Adrenal gland (tissue), 12 donors: ENCODE data around the gene UBTF. TPM values are rescaled to one million over a fixed set of nuclear protein-coding genes. Genes with fewer than 3 reads are reported as not detected.

Experiments
- DNase-seq, 7 donors: peaks; one replicate each; pipeline ENCODE4 v3.0.0-alpha.2; 2019 to 2020
- H3K27ac ChIP-seq, 5 donors: fragments of 200-600 bp; sonication (generic) in 4 of 5; 1 replicate in 3 of 5; 2 replicates in 2 of 5; pipeline versions ENCODE4 v1.5.1 to v1.8.0; 2016 to 2020; ENCODE audit warnings: mild to moderate bottlenecking in 1 of 5
- H3K27me3 ChIP-seq: fragments of 200-600 bp; 2 replicates; pipeline ENCODE4 v1.8.0; 2021
- H3K36me3 ChIP-seq, 2 donors: fragments of 200-600 bp; replicated peaks in 1 of 2; 1 replicate in 1 of 2; 2 replicates in 1 of 2; pipeline versions ENCODE4 v1.5.1 to v1.8.0; 2018 to 2022
- H3K4me1 ChIP-seq, 2 donors: fragments of 200-600 bp; replicated peaks in 1 of 2; 1 replicate in 1 of 2; 2 replicates in 1 of 2; pipeline versions ENCODE4 v1.5.1 to v1.8.0; 2018 to 2021
- H3K4me3 ChIP-seq, 4 donors: fragments of 200-600 bp; sonication (generic) in 3 of 4; one replicate each; pipeline ENCODE4 v1.5.1; 2016 to 2018
- H3K9me3 ChIP-seq, 3 donors: fragments of 200-600 bp; sonication (generic) in 1 of 3; replicated peaks in 1 of 3; 1 replicate in 2 of 3; 2 replicates in 1 of 3; pipeline versions ENCODE4 v1.5.1 to v1.8.0; 2016 to 2021
- CTCF ChIP-seq, 6 experiments: fragments of 450-650 bp in 4 of 6; fragments of 200-600 bp in 2 of 6; sonication (generic) in 1 of 6; IDR thresholded peaks; 1 replicate in 5 of 6; 2 replicates in 1 of 6; pipeline versions ENCODE4 v1.5.1 to v1.8.0; 2016 to 2021; ENCODE audit warnings: antibody characterized with exemption in 6 of 6, mild to moderate bottlenecking in 2 of 6, moderate library complexity in 1 of 6
- POLR2A ChIP-seq, 2 donors: fragments of 450-650 bp; IDR thresholded peaks; one replicate each; pipeline ENCODE4 v1.6.1; 2017; ENCODE audit warnings: antibody characterized with exemption in 2 of 2, mild to moderate bottlenecking in 2 of 2, moderate library complexity in 1 of 2
- WGBS, 4 donors: extraction: QIAGEN DNeasy Blood & Tissue Kit in 2 of 4; methylation state at CpG; one replicate each; pipeline versions ENCODE4 v1.1.5 to v1.1.7; 2013 to 2017; 5-methylcytosine and 5-hydroxymethylcytosine counted together
- intact Hi-C, 2 donors: fragments of 100-400 bp; cut with DNase I; formaldehyde crosslinking; loops; one replicate each; pipeline versions ENCODE4 v1.14.1 to v1.15.0; 2022 to 2023
- polyA plus RNA-seq, 3 donors: library from polyadenylated mRNA; stranded (reverse); fragments of 200-250 nt in 2 of 3; fragments of 350-450 nt in 1 of 3; fragmentation: Illumina TruSeq in 1 of 3; extraction: RNeasy Lipid Tissue Mini Kit (QIAGEN cat#74804) in 1 of 3; gene quantifications; one replicate each; pipeline ENCODE4 v1.2.3, GENCODE V29; 2013 to 2014
- total RNA-seq, 9 donors: library from RNA; depleted of rRNA in 4 of 9; stranded (reverse); fragments of >200 nt in 4 of 9; fragments of 120-200 nt in 1 of 9; fragmentation: NEBNext Ultra II Directional in 1 of 9; extraction: Animal tissue kit (Norgen Biotek cat#: 25700) in 1 of 9; gene quantifications; one replicate each; pipeline versions ENCODE4 v1.1.0 to v1.2.4, GENCODE V29; 2013 to 2023
- donor health status: healthy with polysubstance abuse.
- donor health status: Bipolar disorder and iron deficiency.
- donor health status: DM: yes; HTN: yes; CAD: no.
- donor health status: DM: no; HTN: no; CAD: no.
- donor health status: DM: no; HTN: no; CAD: no.
- donor health status: DM: yes; HTN: yes; CAD: no.

The UBTF gene
- total and polyA plus RNA-seq, 12 donors, result 37.1 to 92.6 (median 64.3) TPM

GRCh38 chr17:44255915-44256314 lies 36.4 kb upstream of the UBTF start:
- no peaks in the 10 kb centered on the region for H3K36me3 ChIP-seq
- WGBS, 4 donors, result 84% methylated on average over 2 of the region's 2 CpGs
- H3K9me3 ChIP-seq, result no peaks in the 10 kb centered on the region
- intact Hi-C loops, result no loop called here
- H3K27me3 ChIP-seq, result no peaks in the 10 kb centered on the region
- no peaks in the 10 kb centered on the region for H3K4me1 ChIP-seq
- TF ChIP-seq CTCF (IDR thresholded peaks at IDR 0.05) (no peak), POLR2A (IDR thresholded peaks at IDR 0.05) (no peak)
- DNase-seq, result no peak
- H3K4me3 ChIP-seq, result no peak overlapping the region
- H3K27ac ChIP-seq, result no peak overlapping the region

- intact Hi-C loops, result no loop called here
- 59 to 74% (median 66%) methylated on average over 9 to 10 of the region's 10 CpGs for WGBS, 4 donors
- no peaks in the 10 kb centered on the region for H3K27me3 ChIP-seq
- H3K9me3 ChIP-seq, result no peaks in the 10 kb centered on the region
- no peaks in the 10 kb centered on the region for H3K4me1 ChIP-seq
- H3K4me3 ChIP-seq, result no peak overlapping the region
- H3K27ac ChIP-seq, result no peak overlapping the region
- H3K36me3 ChIP-seq, result no peaks in the 10 kb centered on the region
- no peak for DNase-seq
- TF ChIP-seq POLR2A (IDR thresholded peaks at IDR 0.05), result no peak
- TF ChIP-seq CTCF (IDR thresholded peaks at IDR 0.05), result no peak
These were observed 35.1 kb upstream of the UBTF start for GRCh38 chr17:44254361-44255095.

- H3K4me3 ChIP-seq, result no peak overlapping the region
- H3K4me1 ChIP-seq, result no peaks in the 10 kb centered on the region
- H3K27ac ChIP-seq, result no peak overlapping the region
- H3K27me3 ChIP-seq, result no peaks in the 10 kb centered on the region
- no peak for TF ChIP-seq CTCF (IDR thresholded peaks at IDR 0.05)
- no peak for TF ChIP-seq POLR2A (IDR thresholded peaks at IDR 0.05)
- H3K9me3 ChIP-seq, result no peaks in the 10 kb centered on the region
- intact Hi-C loops, result no loop called here
- no peak for DNase-seq
- H3K36me3 ChIP-seq, result no peaks in the 10 kb centered on the region
- 74 to 83% (median 78%) methylated on average over 8 to 14 of the region's 14 CpGs for WGBS, 4 donors
These were observed 33.5 kb upstream of the UBTF start for GRCh38 chr17:44253006-44253405.

GRCh38 chr17:44251062-44251461 lies 31.6 kb upstream of the UBTF start:
- WGBS, 4 donors, result 94 to 97% (median 96%) methylated on average over 17 of the region's 17 CpGs
- H3K4me1 ChIP-seq, result peaks cover 7 to 9% of the 10 kb centered on the region in 2 donors
- no peak overlapping the region for H3K4me3 ChIP-seq
- H3K27me3 ChIP-seq, result no peaks in the 10 kb centered on the region
- TF ChIP-seq POLR2A (IDR thresholded peaks at IDR 0.05) (no peak), CTCF (IDR thresholded peaks at IDR 0.05) (no peak)
- no peak overlapping the region for H3K27ac ChIP-seq
- no peaks in the 10 kb centered on the region for H3K9me3 ChIP-seq
- intact Hi-C loops, result no loop called here
- no peak for DNase-seq
- no peaks in the 10 kb centered on the region for H3K36me3 ChIP-seq
